GM10266 (cell line): ENCODE measurements around the gene SLC25A19.

Source experiments
- DNase-seq: peaks from one replicate; pipeline ENCODE4 v3.0.0; 2012; ENCODE audit errors: extremely low spot score
- CTCF ChIP-seq: IDR thresholded peaks from 2 replicates; pipeline ENCODE4 v1.5.1; 2012; ENCODE audit warnings: mild to moderate bottlenecking, low read depth; ENCODE audit not compliant: control insufficient read depth, insufficient read depth; ENCODE audit errors: missing control alignments

SLC25A19 gene

GRCh38 chr17:75316253-75316652 is 27.0 kb upstream of the SLC25A19 start:
- TF ChIP-seq CTCF: no peak

GRCh38 chr17:75315541-75316243 is 26.5 kb upstream of the SLC25A19 start:
- no peak for TF ChIP-seq CTCF
- DNase-seq: no peak

More at GRCh38 chr17:75316253-75316652, 27.0 kb upstream of the SLC25A19 start:
- DNase-seq: no peak

- no peak for TF ChIP-seq CTCF
- no peak for DNase-seq
These were observed 24.8 kb upstream of the SLC25A19 start for GRCh38 chr17:75313941-75314551.

GRCh38 chr17:75308732-75309629 is 19.7 kb upstream of the SLC25A19 start:
- TF ChIP-seq CTCF: no peak
- no peak for DNase-seq

- DNase-seq: no peak
- TF ChIP-seq CTCF: no peak
These were observed 18.9 kb upstream of the SLC25A19 start for GRCh38 chr17:75307957-75308731.

- no peak for TF ChIP-seq CTCF
These were observed 12.4 kb upstream of the SLC25A19 start for GRCh38 chr17:75301502-75302206.

More at GRCh38 chr17:75301502-75302206, 12.4 kb upstream of the SLC25A19 start:
- no peak for DNase-seq
